B cell (primary cell): ENCODE measurements around the gene HTN3. TPM values are rescaled to one million over a fixed set of nuclear protein-coding genes. Genes with fewer than 3 reads are reported as not detected.
"Not testable (repeated sequence)": the region's sequence is repeated elsewhere in the genome, so short reads cannot be mapped to it uniquely, and the experiment has no call there.

Experiments used
- ATAC-seq: fragments of 200-7000 bp; cut with Tn5 transposase; one replicate; pipeline ENCODE4 v1.10.0; 2021; ENCODE audit warnings: low read depth, mild to moderate bottlenecking, moderate number of reproducible peaks, moderate library complexity
- CTCF ChIA-PET: fragments of 350-600 bp; sonication (Branson Sonifier 250); formaldehyde crosslinking; loops from one replicate; lab custom pipeline; 2021; ENCODE audit warnings: antibody characterized with exemption, inconsistent platforms; lab: Charles Lee
- POLR2A ChIA-PET: fragments of 350-600 bp; sonication (Branson Sonifier 250); formaldehyde crosslinking; loops from one replicate; lab custom pipeline; 2021; ENCODE audit warnings: antibody characterized with exemption; lab: Charles Lee
- DNase-seq: peaks from one replicate; pipeline ENCODE4 v3.0.0; 2013
- H2AFZ ChIP-seq: 2 replicates; pipeline ENCODE4 v1.6.1; 2012; ENCODE audit warnings: mild to moderate bottlenecking, low read depth, low read length; ENCODE audit not compliant: insufficient read depth, poor library complexity, severe bottlenecking
- H3K27ac ChIP-seq, 2 donors: 1 replicate in 1 of 2; 2 replicates in 1 of 2; pipeline ENCODE4 v1.5.1; 2012 to 2013; ENCODE audit warnings: low read length in 2 of 2, mild to moderate bottlenecking in 2 of 2, moderate library complexity in 1 of 2
- H3K27me3 ChIP-seq, 4 experiments: fragments of 200-600 bp in 1 of 4; sonication (generic) in 1 of 4; replicated peaks in 1 of 4; 1 replicate in 2 of 4; 2 replicates in 2 of 4; pipeline versions ENCODE4 v1.6.1 to v1.7.0; 2013 to 2016; ENCODE audit warnings: low read length in 3 of 4, mild to moderate bottlenecking in 2 of 4, mixed read lengths in 1 of 4, moderate library complexity in 1 of 4; ENCODE audit not compliant: insufficient read depth in 4 of 4, control insufficient read depth in 3 of 4; ENCODE audit errors: control extremely low read depth in 1 of 4
- H3K36me3 ChIP-seq, 2 experiments: replicated peaks in 1 of 2; 1 replicate in 1 of 2; 2 replicates in 1 of 2; pipeline versions ENCODE4 v1.6.1 to v1.7.1; 2013; ENCODE audit warnings: low read length in 1 of 2; ENCODE audit not compliant: insufficient read depth in 2 of 2, control insufficient read depth in 1 of 2; ENCODE audit errors: control extremely low read depth in 1 of 2, extremely low read depth in 1 of 2
- H3K4me1 ChIP-seq, 2 donors: fragments of 200-600 bp in 1 of 2; sonication (generic) in 1 of 2; 1 replicate in 1 of 2; 2 replicates in 1 of 2; pipeline versions ENCODE4 v1.5.1 to v1.6.1; 2013 to 2017; ENCODE audit warnings: low read length in 2 of 2; ENCODE audit not compliant: control insufficient read depth in 2 of 2, insufficient read depth in 2 of 2
- H3K4me2 ChIP-seq: replicated peaks from 2 replicates; pipeline ENCODE3; 2012; ENCODE audit warnings: mild to moderate bottlenecking, low read depth, low read length; ENCODE audit not compliant: poor library complexity, severe bottlenecking
- H3K4me3 ChIP-seq, 5 experiments: fragments of 200-600 bp in 1 of 5; sonication (generic) in 1 of 5; 1 replicate in 3 of 5; 2 replicates in 2 of 5; pipeline versions ENCODE4 v1.5.1 to v1.7.0; 2011 to 2016; ENCODE audit warnings: low read length in 4 of 5, mild to moderate bottlenecking in 4 of 5, low read depth in 2 of 5, control low read depth in 1 of 5, moderate library complexity in 1 of 5; ENCODE audit not compliant: insufficient read depth in 1 of 5; ENCODE audit errors: control extremely low read depth in 1 of 5, extremely low read depth in 1 of 5
- H3K79me2 ChIP-seq: fragments of 200-600 bp; sonication (generic); one replicate; pipeline ENCODE4 v1.6.0; 2016; ENCODE audit warnings: low read length; ENCODE audit not compliant: control insufficient read depth, insufficient read depth
- H3K9ac ChIP-seq: fragments of 200-600 bp; sonication (generic); 2 replicates; pipeline ENCODE4 v1.6.1; 2017; ENCODE audit warnings: mild to moderate bottlenecking, low read length, moderate library complexity
- H3K9me3 ChIP-seq, 3 donors: one replicate each; pipeline versions ENCODE4 v1.6.1 to v1.7.1; 2013; ENCODE audit warnings: low read length in 2 of 3; ENCODE audit not compliant: control insufficient read depth in 2 of 3, insufficient read depth in 1 of 3; ENCODE audit errors: control extremely low read depth in 1 of 3
- H4K20me1 ChIP-seq: 2 replicates; pipeline ENCODE4 v1.6.0; 2012; ENCODE audit warnings: mild to moderate bottlenecking, low read length; ENCODE audit not compliant: insufficient read depth, control insufficient read depth, poor library complexity, severe bottlenecking
- H3K27ac Mint-ChIP-seq: one replicate; pipeline ENCODE4 v1.8.0; 2021; ENCODE audit warnings: mixed read lengths
- H3K27me3 Mint-ChIP-seq: one replicate; pipeline ENCODE4 v1.8.0; 2021; ENCODE audit warnings: mixed read lengths
- H3K4me1 Mint-ChIP-seq: one replicate; pipeline ENCODE4 v1.8.0; 2021; ENCODE audit warnings: mixed read lengths
- H3K4me3 Mint-ChIP-seq: one replicate; pipeline ENCODE4 v1.8.0; 2021; ENCODE audit warnings: mixed read lengths
- H3K9me3 Mint-ChIP-seq: one replicate; pipeline ENCODE4 v1.8.0; 2022; ENCODE audit warnings: mixed read lengths; ENCODE audit not compliant: insufficient read depth
- CTCF ChIP-seq: fragments of 200-600 bp; IDR thresholded peaks from one replicate; pipeline ENCODE4 v1.8.0; 2022; ENCODE audit warnings: antibody characterized with exemption, mild to moderate bottlenecking
- EZH2 ChIP-seq: IDR thresholded peaks from 2 replicates; pipeline ENCODE4 v1.6.1; 2012; ENCODE audit warnings: borderline replicate concordance, low read depth, mild to moderate bottlenecking, moderate library complexity, low read length; ENCODE audit not compliant: insufficient read depth, poor library complexity, severe bottlenecking
- WGBS: methylation state at CpG from one replicate; pipeline ENCODE4 v1.1.5; 2013; ENCODE audit warnings: missing lambda C conversion rate; ENCODE audit not compliant: insufficient coverage; 5-methylcytosine and 5-hydroxymethylcytosine counted together
- intact Hi-C: fragments of 100-400 bp; cut with micrococcal nuclease; formaldehyde crosslinking; loops from one replicate; pipeline ENCODE4 v1.10.0; 2022
- polyA minus RNA-seq: library from RNA; depleted of rRNA, polyadenylated mRNA; stranded (reverse); fragments of >200 nt; gene quantifications from 2 replicates; pipeline ENCODE4 v1.2.3, GENCODE V29; 2012
- polyA plus RNA-seq: library from polyadenylated mRNA; depleted of rRNA; stranded (reverse); fragments of >200 nt; gene quantifications from 2 replicates; pipeline ENCODE4 v1.2.3, GENCODE V29; 2012
- total RNA-seq, 2 donors: library from RNA; stranded (reverse); fragments of 120-200 nt in 1 of 2; gene quantifications; 1 replicate in 1 of 2; 2 replicates in 1 of 2; pipeline versions ENCODE4 v1.2.3 to v1.2.4, GENCODE V29; 2013 to 2022

HTN3 gene
- total RNA-seq, result not detected in 2 replicates
- total RNA-seq (2013), result not detected
- not detected in 2 replicates for polyA plus RNA-seq
- not detected in 2 replicates for polyA minus RNA-seq

GRCh38 chr4:70028159-70028558 lies at the start of gene HTN3:
Gene HTN3 (plus strand): TSS chr4:70028459. CDS start chr4:70030741, 2,282 bp downstream.
- H3K27ac Mint-ChIP-seq, ATAC-seq, DNase-seq, H2AFZ ChIP-seq, H3K4me1 Mint-ChIP-seq, H3K9me3 ChIP-seq, H4K20me1 ChIP-seq, CTCF ChIA-PET, H3K27me3 ChIP-seq, intact Hi-C loops, H3K27me3 Mint-ChIP-seq, H3K9me3 Mint-ChIP-seq, H3K9ac ChIP-seq, POLR2A ChIA-PET, H3K4me2 ChIP-seq, H3K4me3 Mint-ChIP-seq, H3K79me2 ChIP-seq, H3K4me3 ChIP-seq, H3K36me3 ChIP-seq, H3K27ac ChIP-seq, H3K4me1 ChIP-seq: not testable (repeated sequence)
- 100% methylated on average over 1 of the region's 7 CpGs for WGBS

DNA sequence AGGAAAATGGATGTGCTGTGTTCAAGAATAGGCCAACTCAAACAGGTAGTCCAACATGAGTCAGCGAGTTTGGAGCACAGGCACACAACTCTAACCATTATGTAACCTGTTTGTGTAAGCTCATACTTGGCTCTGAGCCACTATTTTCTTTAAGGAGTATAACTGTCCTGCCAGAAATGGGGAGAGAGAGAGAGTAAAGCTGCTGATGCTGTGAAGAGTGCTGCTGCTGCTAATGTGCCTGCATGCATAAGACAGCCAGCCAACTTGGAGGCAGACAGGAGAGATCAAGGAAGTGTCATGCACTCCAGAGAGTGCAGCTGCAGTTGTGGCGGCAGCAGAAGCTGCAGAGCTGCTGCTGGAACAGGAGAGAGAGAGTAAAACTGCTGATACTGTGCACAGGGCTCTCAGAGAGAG lies 44.2 kb upstream of the HTN3 start:
- ATAC-seq (no peak), DNase-seq (no peak)
- Histone ChIP-seq H3K4me3 (no peak overlapping the region), H3K9me3 (no peaks in the 10 kb centered on the region), H3K4me1 (no peaks in the 10 kb centered on the region), H3K27me3 (no peaks in the 10 kb centered on the region), H3K36me3 (no peaks in the 10 kb centered on the region), H3K4me2 (no peak overlapping the region), H4K20me1 (no peaks in the 10 kb centered on the region), H2AFZ (no peak overlapping the region), H3K79me2 (no peaks in the 10 kb centered on the region), H3K27ac (no peak overlapping the region), H3K9ac (no peak overlapping the region)
- ChIA-PET CTCF (no interaction called here), POLR2A (no interaction called here)
- H3K27me3 Mint-ChIP-seq, result no peaks in the 10 kb centered on the region
- no CpG with 5 or more reads among the region's 2 CpGs for WGBS
- H3K9me3 Mint-ChIP-seq, result no peaks in the 10 kb centered on the region
- no peaks in the 10 kb centered on the region for H3K4me1 Mint-ChIP-seq
- intact Hi-C loops, result no loop called here
- no peak overlapping the region for H3K27ac Mint-ChIP-seq
- TF ChIP-seq CTCF, result no peak
- no peak for TF ChIP-seq EZH2
- H3K4me3 Mint-ChIP-seq, result no peak overlapping the region
